K562 (cell line): ENCODE measurements around the gene TXLNB. TPM values are rescaled to one million over a fixed set of nuclear protein-coding genes. Genes with fewer than 3 reads are reported as not detected.

Experiments
- ATAC-seq: fragments of 200-7000 bp; cut with Tn5 transposase; 3 replicates; pipeline ENCODE4 v1.9.1; 2020; ENCODE audit warnings: moderate library complexity
- BruUV-seq: library from RNA; stranded (reverse); fragments of 400-500 nt; replicated peaks from 2 replicates; lab custom pipeline; 2021; lab: Mats Ljungman, UMichigan
- CTCF ChIA-PET: fragments of 300-600 bp; formaldehyde crosslinking; extraction: SDS; loops from one replicate; lab custom pipeline; 2021; ENCODE audit warnings: low intra/inter-chr PET ratio; lab: Yijun Ruan, JAX
- POLR2A ChIA-PET: fragments of 300-600, 350-650 bp; sonication (Branson Sonifier 250); formaldehyde crosslinking; extraction: SDS; loops from one replicate; lab custom pipeline; 2021; ENCODE audit warnings: antibody characterized with exemption, inconsistent platforms; lab: Yijun Ruan, JAX
- DNase-seq, 4 experiments: peaks; one replicate each; pipeline versions ENCODE4 v3.0.0 to v3.0.0-alpha.2; 2011 to 2018; ENCODE audit warnings: low spot score in 3 of 4, mixed read lengths in 3 of 4; ENCODE audit errors: extremely low read depth in 1 of 4
- FAIRE-seq: peaks from 2 replicates; lab custom pipeline; 2011; peaks lifted over from hg19 to GRCh38; lab: Jason Lieb, UNC
- H2AFZ ChIP-seq: 2 replicates; pipeline ENCODE4 v1.6.0; 2011; ENCODE audit warnings: low read depth, low read length, control low read depth, inconsistent platforms
- H3K27ac ChIP-seq: fragments of 200-600 bp; 3 replicates; pipeline ENCODE4 v1.8.0; 2011; ENCODE audit warnings: low read depth, mild to moderate bottlenecking, control low read depth, inconsistent platforms, low read length, moderate library complexity, mixed read lengths; ENCODE audit errors: extremely low read depth
- H3K27me3 ChIP-seq, 2 experiments: fragments of 300-600 bp in 1 of 2; 2 replicates in 1 of 2; 3 replicates in 1 of 2; pipeline versions ENCODE4 v1.6.0 to v1.8.0; 2011; ENCODE audit warnings: inconsistent platforms in 2 of 2, low read length in 2 of 2, mild to moderate bottlenecking in 1 of 2, mixed read lengths in 1 of 2, moderate library complexity in 1 of 2; ENCODE audit not compliant: control insufficient read depth in 2 of 2, insufficient read depth in 2 of 2
- H3K36me3 ChIP-seq: fragments of 300-600 bp; 3 replicates; pipeline ENCODE4 v1.8.0; 2011; ENCODE audit warnings: mild to moderate bottlenecking, low read length, inconsistent platforms; ENCODE audit not compliant: control insufficient read depth, insufficient read depth
- H3K4me1 ChIP-seq, 2 experiments: fragments of 200-600 bp in 1 of 2; replicated peaks in 1 of 2; 2 replicates in 1 of 2; 3 replicates in 1 of 2; pipeline versions ENCODE4 v1.5.1 to v1.8.0; 2011; ENCODE audit warnings: inconsistent platforms in 2 of 2, low read length in 2 of 2, mild to moderate bottlenecking in 1 of 2, mixed read lengths in 1 of 2, moderate library complexity in 1 of 2; ENCODE audit not compliant: control insufficient read depth in 2 of 2, insufficient read depth in 2 of 2
- H3K4me2 ChIP-seq: 2 replicates; pipeline ENCODE4 v1.6.1; 2011; ENCODE audit warnings: low read length, control low read depth, inconsistent platforms, mixed read lengths; ENCODE audit not compliant: insufficient read depth
- H3K4me3 ChIP-seq: fragments of 200-600 bp; sonication (generic), shearing (Covaris generic); 2 replicates; pipeline ENCODE4 v1.5.1; 2016; ENCODE audit warnings: control low read depth, inconsistent platforms
- H3K79me2 ChIP-seq: fragments of 200-600 bp; 3 replicates; pipeline ENCODE4 v1.8.0; 2011; ENCODE audit warnings: low read length, inconsistent platforms; ENCODE audit not compliant: control insufficient read depth, insufficient read depth
- H3K9ac ChIP-seq, 2 experiments: 2 replicates each; pipeline versions ENCODE4 v1.6.0 to v1.6.1; 2011; ENCODE audit warnings: low read depth in 2 of 2, low read length in 2 of 2, control low read depth in 1 of 2, inconsistent platforms in 1 of 2, mild to moderate bottlenecking in 1 of 2, mixed read lengths in 1 of 2; ENCODE audit not compliant: insufficient read depth in 1 of 2
- H3K9me1 ChIP-seq: one replicate; pipeline ENCODE4 v1.6.0; 2011; ENCODE audit warnings: inconsistent platforms, mild to moderate bottlenecking, low read length, moderate library complexity; ENCODE audit not compliant: control insufficient read depth, insufficient read depth
- H3K9me3 ChIP-seq: replicated peaks from 2 replicates; pipeline ENCODE4 v1.5.1; 2011; ENCODE audit warnings: low read depth, low read length, inconsistent platforms; ENCODE audit not compliant: control insufficient read depth, insufficient read depth
- H4K20me1 ChIP-seq: replicated peaks from 2 replicates; pipeline ENCODE4 v1.6.1; 2011; ENCODE audit warnings: low read length, inconsistent platforms, mixed read lengths; ENCODE audit not compliant: control insufficient read depth, insufficient read depth
- EGR1 ChIP-seq: fragments of 450-650 bp; conservative IDR thresholded peaks from 2 replicates; pipeline ENCODE4 v1.6.1; 2017; ENCODE audit warnings: mild to moderate bottlenecking
- GTF2E2 ChIP-seq: fragments of 200-800 bp; sonication (Bioruptor generic); IDR thresholded peaks from 2 replicates; pipeline ENCODE4 v1.6.1; 2016; ENCODE audit warnings: missing genetic modification characterization, missing compliant biosample characterization
- HDAC1 ChIP-seq, 2 experiments: fragments of 450-650 bp; IDR thresholded peaks; 2 replicates each; pipeline ENCODE4 v1.6.1; 2016 to 2017; ENCODE audit warnings: inconsistent platforms in 1 of 2, mild to moderate bottlenecking in 1 of 2, moderate library complexity in 1 of 2
- HDAC6 ChIP-seq: IDR thresholded peaks from 2 replicates; pipeline ENCODE4 v1.6.1; 2012; ENCODE audit warnings: low read depth, mild to moderate bottlenecking, control low read depth, inconsistent platforms, low read length, moderate library complexity
- MTA3 ChIP-seq: fragments of 450-650 bp; formaldehyde crosslinking; IDR thresholded peaks from 2 replicates; pipeline ENCODE4 v1.6.1; 2017; ENCODE audit warnings: mild to moderate bottlenecking, borderline replicate concordance
- U2AF2 ChIP-seq: fragments of 200-400 bp; formaldehyde crosslinking; optimal IDR thresholded peaks from 2 replicates; pipeline ENCODE3; 2017; ENCODE audit warnings: low read depth, mild to moderate bottlenecking, low read length
- XRCC4 ChIP-seq: IDR thresholded peaks from one replicate; pipeline ENCODE4 v1.6.1; 2011; ENCODE audit not compliant: insufficient read depth, insufficient read length; ENCODE audit errors: extremely low read depth
- ZNF175 ChIP-seq: fragments of 200-800 bp; sonication (Bioruptor generic); IDR thresholded peaks from 2 replicates; pipeline ENCODE4 v1.6.1; 2016; ENCODE audit warnings: low read depth, mild to moderate bottlenecking, missing genetic modification characterization, missing compliant biosample characterization
- ZNF23 ChIP-seq: fragments of 250-450 bp; sonication (Bioruptor Pico); IDR thresholded peaks from 2 replicates; pipeline ENCODE4 v1.4.0; 2020; ENCODE audit warnings: mild to moderate bottlenecking
- ZNF75A ChIP-seq: fragments of 450-650 bp; formaldehyde crosslinking; IDR thresholded peaks from 2 replicates; pipeline ENCODE4 v1.4.0; 2020; ENCODE audit warnings: mild to moderate bottlenecking
- WGBS: fragments of 100-300 bp; shearing (Covaris generic); methylation state at CpG from one replicate; pipeline ENCODE4 v1.1.6; 2016; ENCODE audit warnings: low coverage, mixed read lengths; ENCODE audit not compliant: insufficient coverage; ENCODE audit errors: missing lambda C conversion rate; 5-methylcytosine and 5-hydroxymethylcytosine counted together
- in situ Hi-C: fragments of 300-500 bp; cut with MboI; formaldehyde crosslinking; loops from 4 replicates; pipeline ENCODE4 v1.15.0; 2018; ENCODE audit warnings: inconsistent platforms, mixed read lengths
- intact Hi-C: fragments of 100-400 bp; cut with micrococcal nuclease; formaldehyde crosslinking; loops from 2 replicates; pipeline ENCODE4 v1.14.2; 2022
- polyA plus RNA-seq, 8 experiments: library from polyadenylated mRNA; depleted of rRNA in 4 of 8; stranded (reverse) in 5 of 8; unstranded in 3 of 8; fragments of >200 nt; fragmentation: Nextera tagmentation in 2 of 8; fragmentation: Illumina TruSeq in 1 of 8; extraction: Ambion mirVana in 2 of 8; extraction: Trizol in 1 of 8; gene quantifications; 2 replicates each; pipeline versions ENCODE4 v1.2.1 to v1.2.3, GENCODE V29; 2011 to 2014; ENCODE audit warnings: inconsistent platforms in 1 of 8, missing spikeins in 1 of 8
- total RNA-seq, 7 experiments: library from RNA; depleted of rRNA in 6 of 7; stranded (reverse); fragments of >200 nt in 6 of 7; fragmentation: Illumina TruSeq in 2 of 7; extraction: Trizol in 2 of 7; gene quantifications; 2 replicates each; pipeline versions ENCODE4 v1.2.1 to v1.2.3, GENCODE V29; 2011 to 2021; ENCODE audit warnings: low replicate concordance in 1 of 7
- TF ChIP-seq, protein P1 (sequence below), 2 experiments: fragments of 450-650 bp in 1 of 2; sonication (generic) in 1 of 2; formaldehyde crosslinking in 1 of 2; IDR thresholded peaks in 1 of 2; conservative IDR thresholded peaks in 1 of 2; 2 replicates each; pipeline versions ENCODE4 v1.6.1 to v1.8.1; 2016 to 2023; ENCODE audit warnings: mild to moderate bottlenecking in 2 of 2, moderate library complexity in 2 of 2, inconsistent platforms in 1 of 2, missing genetic modification reagents in 1 of 2
- TF ChIP-seq, protein P2 (sequence below): fragments of 250-450 bp; sonication (Bioruptor Pico); IDR thresholded peaks from 2 replicates; pipeline ENCODE4 v1.4.0; 2020
- TF ChIP-seq, protein P3 (sequence below): fragments of 250-450 bp; sonication (Bioruptor Pico); IDR thresholded peaks from 2 replicates; pipeline ENCODE4 v1.5.0; 2021; ENCODE audit warnings: mild to moderate bottlenecking, borderline replicate concordance

TXLNB gene
- total and polyA plus RNA-seq, 9 of the 15 experiments (the other 6 are each of a cell fraction or from before 2014, with no cell fraction given), result not detected

DNA sequence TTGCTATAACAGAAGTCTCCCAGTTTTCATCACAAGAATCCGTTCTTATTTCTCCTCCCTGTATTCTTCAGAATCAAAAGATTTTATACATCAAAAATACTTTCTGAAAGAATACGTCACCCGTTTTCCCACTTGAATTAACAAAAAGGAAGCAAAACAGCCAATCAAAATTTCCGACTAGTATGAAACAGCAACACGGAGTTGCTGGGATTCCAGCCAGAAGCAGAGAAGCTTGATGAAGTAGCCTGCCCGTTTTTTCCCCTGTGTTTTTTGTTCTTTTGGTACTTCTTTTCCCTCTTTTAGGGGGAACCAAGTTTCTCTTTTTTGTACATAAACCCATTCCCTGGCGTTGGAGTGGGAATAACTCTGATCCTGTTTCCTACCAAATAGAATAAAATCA, 14.6 kb downstream of the TXLNB start:
- DNase-seq, result no peak
- no peaks in the 10 kb centered on the region for H3K9me3 ChIP-seq
- no peak overlapping the region for H3K9ac ChIP-seq
- H3K4me1 ChIP-seq, result no peaks in the 10 kb centered on the region
- POLR2A ChIA-PET, result interaction anchor here (0.6 to 0.8 kb wide), 2 partner anchors 12 to 31 kb away, joined by 3 read pairs; no protein-coding TSS in a partner anchor
- no peak for ATAC-seq
- H3K4me3 ChIP-seq, result no peak overlapping the region
- H3K4me2 ChIP-seq, result no peak overlapping the region
- intact Hi-C loops (no loop called here), in situ Hi-C loops (no loop called here)
- H4K20me1 ChIP-seq, result no peaks in the 10 kb centered on the region
- H3K36me3 ChIP-seq, result no peaks in the 10 kb centered on the region
- H3K79me2 ChIP-seq, result no peaks in the 10 kb centered on the region
- no TSS peak for BruUV-seq
- no peaks in the 10 kb centered on the region for H3K9me1 ChIP-seq
- CTCF ChIA-PET, result no interaction called here
- WGBS, result 0% methylated on average over 7 of the region's 7 CpGs
- no peak overlapping the region for H2AFZ ChIP-seq
- H3K27ac ChIP-seq, result no peak overlapping the region
- no peak for FAIRE-seq
- H3K27me3 ChIP-seq, result peaks cover 0 to 16% of the 10 kb centered on the region in 2 experiments; a peak in 3 of 5 replicates
- TF ChIP-seq ZNF75A (no peak), EGR1 (no peak), ZNF23 (CRISPR knock-in tag) (no peak), HDAC6 (no peak), HDAC1 (IDR thresholded peaks at IDR 0.05) (no peak), MTA3 (no peak), ZNF175 (CRISPR knock-in tag) (no peak), GTF2E2 (tag) (no peak), U2AF2 (no peak), XRCC4 (no peak)
- TF ChIP-seq, protein P1, sequence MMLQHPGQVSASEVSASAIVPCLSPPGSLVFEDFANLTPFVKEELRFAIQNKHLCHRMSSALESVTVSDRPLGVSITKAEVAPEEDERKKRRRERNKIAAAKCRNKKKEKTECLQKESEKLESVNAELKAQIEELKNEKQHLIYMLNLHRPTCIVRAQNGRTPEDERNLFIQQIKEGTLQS (IDR thresholded peaks at IDR 0.05), result no peak
- TF ChIP-seq, protein P1 (CRISPR knock-in tag; conservative IDR thresholded peaks at IDR 0.05), result no peak
- TF ChIP-seq, protein P2, sequence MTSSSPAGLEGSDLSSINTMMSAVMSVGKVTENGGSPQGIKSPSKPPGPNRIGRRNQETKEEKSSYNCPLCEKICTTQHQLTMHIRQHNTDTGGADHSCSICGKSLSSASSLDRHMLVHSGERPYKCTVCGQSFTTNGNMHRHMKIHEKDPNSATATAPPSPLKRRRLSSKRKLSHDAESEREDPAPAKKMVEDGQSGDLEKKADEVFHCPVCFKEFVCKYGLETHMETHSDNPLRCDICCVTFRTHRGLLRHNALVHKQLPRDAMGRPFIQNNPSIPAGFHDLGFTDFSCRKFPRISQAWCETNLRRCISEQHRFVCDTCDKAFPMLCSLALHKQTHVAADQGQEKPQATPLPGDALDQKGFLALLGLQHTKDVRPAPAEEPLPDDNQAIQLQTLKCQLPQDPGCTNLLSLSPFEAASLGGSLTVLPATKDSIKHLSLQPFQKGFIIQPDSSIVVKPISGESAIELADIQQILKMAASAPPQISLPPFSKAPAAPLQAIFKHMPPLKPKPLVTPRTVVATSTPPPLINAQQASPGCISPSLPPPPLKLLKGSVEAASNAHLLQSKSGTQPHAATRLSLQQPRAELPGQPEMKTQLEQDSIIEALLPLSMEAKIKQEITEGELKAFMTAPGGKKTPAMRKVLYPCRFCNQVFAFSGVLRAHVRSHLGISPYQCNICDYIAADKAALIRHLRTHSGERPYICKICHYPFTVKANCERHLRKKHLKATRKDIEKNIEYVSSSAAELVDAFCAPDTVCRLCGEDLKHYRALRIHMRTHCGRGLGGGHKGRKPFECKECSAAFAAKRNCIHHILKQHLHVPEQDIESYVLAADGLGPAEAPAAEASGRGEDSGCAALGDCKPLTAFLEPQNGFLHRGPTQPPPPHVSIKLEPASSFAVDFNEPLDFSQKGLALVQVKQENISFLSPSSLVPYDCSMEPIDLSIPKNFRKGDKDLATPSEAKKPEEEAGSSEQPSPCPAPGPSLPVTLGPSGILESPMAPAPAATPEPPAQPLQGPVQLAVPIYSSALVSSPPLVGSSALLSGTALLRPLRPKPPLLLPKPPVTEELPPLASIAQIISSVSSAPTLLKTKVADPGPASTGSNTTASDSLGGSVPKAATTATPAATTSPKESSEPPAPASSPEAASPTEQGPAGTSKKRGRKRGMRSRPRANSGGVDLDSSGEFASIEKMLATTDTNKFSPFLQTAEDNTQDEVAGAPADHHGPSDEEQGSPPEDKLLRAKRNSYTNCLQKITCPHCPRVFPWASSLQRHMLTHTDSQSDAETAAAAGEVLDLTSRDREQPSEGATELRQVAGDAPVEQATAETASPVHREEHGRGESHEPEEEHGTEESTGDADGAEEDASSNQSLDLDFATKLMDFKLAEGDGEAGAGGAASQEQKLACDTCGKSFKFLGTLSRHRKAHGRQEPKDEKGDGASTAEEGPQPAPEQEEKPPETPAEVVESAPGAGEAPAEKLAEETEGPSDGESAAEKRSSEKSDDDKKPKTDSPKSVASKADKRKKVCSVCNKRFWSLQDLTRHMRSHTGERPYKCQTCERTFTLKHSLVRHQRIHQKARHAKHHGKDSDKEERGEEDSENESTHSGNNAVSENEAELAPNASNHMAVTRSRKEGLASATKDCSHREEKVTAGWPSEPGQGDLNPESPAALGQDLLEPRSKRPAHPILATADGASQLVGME (CRISPR knock-in tag), result no peak
- TF ChIP-seq, protein P3, sequence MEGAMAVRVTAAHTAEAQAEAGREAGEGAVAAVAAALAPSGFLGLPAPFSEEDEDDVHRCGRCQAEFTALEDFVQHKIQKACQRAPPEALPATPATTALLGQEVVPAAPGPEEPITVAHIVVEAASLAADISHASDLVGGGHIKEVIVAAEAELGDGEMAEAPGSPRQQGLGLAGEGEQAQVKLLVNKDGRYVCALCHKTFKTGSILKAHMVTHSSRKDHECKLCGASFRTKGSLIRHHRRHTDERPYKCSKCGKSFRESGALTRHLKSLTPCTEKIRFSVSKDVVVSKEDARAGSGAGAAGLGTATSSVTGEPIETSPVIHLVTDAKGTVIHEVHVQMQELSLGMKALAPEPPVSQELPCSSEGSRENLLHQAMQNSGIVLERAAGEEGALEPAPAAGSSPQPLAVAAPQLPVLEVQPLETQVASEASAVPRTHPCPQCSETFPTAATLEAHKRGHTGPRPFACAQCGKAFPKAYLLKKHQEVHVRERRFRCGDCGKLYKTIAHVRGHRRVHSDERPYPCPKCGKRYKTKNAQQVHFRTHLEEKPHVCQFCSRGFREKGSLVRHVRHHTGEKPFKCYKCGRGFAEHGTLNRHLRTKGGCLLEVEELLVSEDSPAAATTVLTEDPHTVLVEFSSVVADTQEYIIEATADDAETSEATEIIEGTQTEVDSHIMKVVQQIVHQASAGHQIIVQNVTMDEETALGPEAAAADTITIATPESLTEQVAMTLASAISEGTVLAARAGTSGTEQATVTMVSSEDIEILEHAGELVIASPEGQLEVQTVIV (CRISPR knock-in tag), result no peak
